Hepatocyte (in vitro differentiated cells): Measurements from ENCODE around the gene SH3PXD2A. TPM values are rescaled to one million over a fixed set of nuclear protein-coding genes. Genes with fewer than 3 reads are reported as not detected.
A peak's percentile ranks its signal among the peaks of the same experiment; 100 is the strongest.

ENCODE experiments used
- DNase-seq: peaks from one replicate; pipeline ENCODE4 v3.0.0-alpha.2; 2016; ENCODE audit warnings: low spot score
- H2AFZ ChIP-seq: fragments of 200-600 bp; sonication (generic); 2 replicates; pipeline ENCODE4 v1.6.0; 2016; ENCODE audit warnings: antibody characterized with exemption, mild to moderate bottlenecking
- H3K27ac ChIP-seq: fragments of 200-600 bp; sonication (generic); 2 replicates; pipeline ENCODE4 v1.5.1; 2016; ENCODE audit warnings: mild to moderate bottlenecking
- H3K27me3 ChIP-seq: fragments of 200-600 bp; sonication (generic); 2 replicates; pipeline ENCODE4 v1.6.1; 2016
- H3K36me3 ChIP-seq: fragments of 200-600 bp; sonication (generic); replicated peaks from 2 replicates; pipeline ENCODE4 v1.5.1; 2016; ENCODE audit warnings: low read depth; ENCODE audit not compliant: insufficient read depth
- H3K4me1 ChIP-seq: fragments of 200-600 bp; sonication (generic); 2 replicates; pipeline ENCODE4 v1.5.1; 2016; ENCODE audit warnings: mild to moderate bottlenecking, moderate library complexity; ENCODE audit not compliant: insufficient read depth
- H3K4me2 ChIP-seq: fragments of 200-600 bp; sonication (generic); 2 replicates; pipeline ENCODE4 v1.6.0; 2016
- H3K4me3 ChIP-seq: fragments of 200-600 bp; sonication (generic); 2 replicates; pipeline ENCODE4 v1.5.1; 2016; ENCODE audit warnings: mild to moderate bottlenecking
- H3K79me2 ChIP-seq: fragments of 200-600 bp; sonication (generic); 2 replicates; pipeline ENCODE4 v1.6.0; 2017; ENCODE audit warnings: mild to moderate bottlenecking
- H3K9me2 ChIP-seq: fragments of 200-600 bp; sonication (generic); replicated peaks from 2 replicates; pipeline ENCODE4 v1.6.0; 2017; ENCODE audit warnings: mild to moderate bottlenecking; ENCODE audit not compliant: insufficient read depth
- H3K9me3 ChIP-seq: fragments of 200-600 bp; sonication (generic); 2 replicates; pipeline ENCODE4 v1.5.1; 2016; ENCODE audit warnings: low read depth, mild to moderate bottlenecking
- H4K20me1 ChIP-seq: fragments of 200-600 bp; sonication (generic); 2 replicates; pipeline ENCODE4 v1.6.0; 2016; ENCODE audit warnings: mild to moderate bottlenecking; ENCODE audit not compliant: insufficient read depth, poor library complexity, severe bottlenecking
- CTCF ChIP-seq: fragments of 200-600 bp; sonication (generic); IDR thresholded peaks from 2 replicates; pipeline ENCODE4 v1.5.1; 2016; ENCODE audit warnings: antibody characterized with exemption, mild to moderate bottlenecking; ENCODE audit not compliant: poor library complexity
- EZH2 ChIP-seq: fragments of 200-600 bp; sonication (generic); IDR thresholded peaks from 2 replicates; pipeline ENCODE4 v1.6.1; 2016; ENCODE audit warnings: antibody characterized with exemption, mild to moderate bottlenecking, borderline replicate concordance
- EZH2phosphoT487 ChIP-seq: fragments of 200-600 bp; sonication (generic); IDR thresholded peaks from one replicate; pipeline ENCODE4 v1.6.1; 2018; ENCODE audit warnings: antibody characterized with exemption, mild to moderate bottlenecking, low read depth, moderate library complexity; ENCODE audit not compliant: unreplicated experiment, severe bottlenecking
- WGBS: methylation state at CpG from one replicate; pipeline ENCODE4 v1.1.6; 2016; ENCODE audit warnings: low lambda C conversion rate; ENCODE audit errors: missing lambda C conversion rate; 5-methylcytosine and 5-hydroxymethylcytosine counted together
- polyA plus RNA-seq: library from polyadenylated mRNA; unstranded; fragments of >200 nt; fragmentation: Nextera tagmentation; extraction: Ambion mirVana; gene quantifications from 2 replicates; pipeline ENCODE4 v1.2.1, GENCODE V29; 2016
- total RNA-seq: library from RNA; depleted of rRNA; stranded (reverse); fragments of >200 nt; gene quantifications from 2 replicates; pipeline ENCODE4 v1.2.3, GENCODE V29; 2014

The SH3PXD2A gene
- total RNA-seq (10.6 and 13.6 TPM in 2 replicates), polyA plus RNA-seq (7.3 and 8.4 TPM in 2 replicates)

- Histone ChIP-seq H3K27ac (peak within 1 kb of the TSS; percentile 80), H3K9me2 (no peaks in the 10 kb centered on the region), H3K9me3 (no peaks in the 10 kb centered on the region), H3K4me1 (peaks cover 36% of the 10 kb centered on the region), H3K79me2 (peaks cover 45% of the 10 kb centered on the region), H3K36me3 (no peaks in the 10 kb centered on the region), H3K27me3 (no peaks in the 10 kb centered on the region), H3K4me2 (peak within 1 kb of the TSS; percentile 98), H4K20me1 (peaks cover 3% of the 10 kb centered on the region), H2AFZ (peak within 1 kb of the TSS; percentile 73), H3K4me3 (peak within 1 kb of the TSS; percentile 74)
- no CpG with 5 or more reads among the region's 54 CpGs for WGBS
- DNase-seq = peak; percentile 83
- peak; percentile 3 for TF ChIP-seq CTCF
- TF ChIP-seq EZH2 = no peak
These were observed at the start of gene SH3PXD2A for GRCh38 chr10:103855424-103855823. Gene SH3PXD2A (minus strand): TSS chr10:103855576. CDS start chr10:103855266, 310 bp downstream.

- Histone ChIP-seq H3K4me3 (no peak overlapping the region), H3K27ac (no peak overlapping the region), H3K4me2 (no peak overlapping the region), H3K4me1 (no peaks in the 10 kb centered on the region), H3K79me2 (no peaks in the 10 kb centered on the region), H3K9me3 (no peaks in the 10 kb centered on the region), H4K20me1 (no peaks in the 10 kb centered on the region), H3K36me3 (no peaks in the 10 kb centered on the region), H3K27me3 (no peaks in the 10 kb centered on the region), H2AFZ (no peak overlapping the region), H3K9me2 (no peaks in the 10 kb centered on the region)
- TF ChIP-seq EZH2 (no peak), CTCF (no peak), EZH2phosphoT487 (no peak)
- no peak for DNase-seq
- WGBS = 88% methylated on average over 5 of the region's 5 CpGs
These were observed 45.9 kb upstream of the SH3PXD2A start for GRCh38 chr10:103901299-103901698.

- Histone ChIP-seq H3K36me3 (no peaks in the 10 kb centered on the region), H2AFZ (no peak overlapping the region), H3K27ac (no peak overlapping the region), H3K9me2 (no peaks in the 10 kb centered on the region), H3K9me3 (no peaks in the 10 kb centered on the region), H3K4me3 (no peak overlapping the region), H4K20me1 (no peaks in the 10 kb centered on the region), H3K27me3 (no peaks in the 10 kb centered on the region), H3K4me2 (no peak overlapping the region), H3K4me1 (peaks cover 8% of the 10 kb centered on the region), H3K79me2 (no peaks in the 10 kb centered on the region)
- 81% methylated on average over 5 of the region's 5 CpGs for WGBS
- TF ChIP-seq EZH2phosphoT487 (no peak), EZH2 (no peak), CTCF (no peak)
- DNase-seq = no peak
These were observed 43.9 kb upstream of the SH3PXD2A start for GRCh38 chr10:103899312-103899711.

- H3K27ac ChIP-seq = no peak overlapping the region
- H3K79me2 ChIP-seq = no peaks in the 10 kb centered on the region
- no peaks in the 10 kb centered on the region for H3K9me3 ChIP-seq
- H3K36me3 ChIP-seq = no peaks in the 10 kb centered on the region
- H2AFZ ChIP-seq = no peak overlapping the region
- H3K4me3 ChIP-seq = no peak overlapping the region
- no peak for TF ChIP-seq CTCF
- TF ChIP-seq EZH2 = no peak
- TF ChIP-seq EZH2phosphoT487 = no peak
- no peaks in the 10 kb centered on the region for H3K9me2 ChIP-seq
- no peaks in the 10 kb centered on the region for H4K20me1 ChIP-seq
- DNase-seq = no peak
- no peak overlapping the region for H3K4me2 ChIP-seq
- H3K4me1 ChIP-seq = peaks cover 16% of the 10 kb centered on the region
- H3K27me3 ChIP-seq = no peaks in the 10 kb centered on the region
- WGBS = 91% methylated on average over 7 of the region's 7 CpGs
These were observed 41.9 kb upstream of the SH3PXD2A start for GRCh38 chr10:103897241-103897774.
